HG02642 (cell line): ENCODE results near the gene AOPEP.

Experiments
- ATAC-seq: cut with Tn5 transposase; IDR thresholded peaks from one replicate; pipeline ENCODE4 v1.9.1; 2021; ENCODE audit warnings: mild to moderate bottlenecking; ENCODE audit not compliant: unreplicated experiment, poor library complexity

Gene AOPEP

GRCh38 chr9:95023217-95024003, 296.9 kb downstream of the AOPEP start:
- no peak for ATAC-seq

DNA sequence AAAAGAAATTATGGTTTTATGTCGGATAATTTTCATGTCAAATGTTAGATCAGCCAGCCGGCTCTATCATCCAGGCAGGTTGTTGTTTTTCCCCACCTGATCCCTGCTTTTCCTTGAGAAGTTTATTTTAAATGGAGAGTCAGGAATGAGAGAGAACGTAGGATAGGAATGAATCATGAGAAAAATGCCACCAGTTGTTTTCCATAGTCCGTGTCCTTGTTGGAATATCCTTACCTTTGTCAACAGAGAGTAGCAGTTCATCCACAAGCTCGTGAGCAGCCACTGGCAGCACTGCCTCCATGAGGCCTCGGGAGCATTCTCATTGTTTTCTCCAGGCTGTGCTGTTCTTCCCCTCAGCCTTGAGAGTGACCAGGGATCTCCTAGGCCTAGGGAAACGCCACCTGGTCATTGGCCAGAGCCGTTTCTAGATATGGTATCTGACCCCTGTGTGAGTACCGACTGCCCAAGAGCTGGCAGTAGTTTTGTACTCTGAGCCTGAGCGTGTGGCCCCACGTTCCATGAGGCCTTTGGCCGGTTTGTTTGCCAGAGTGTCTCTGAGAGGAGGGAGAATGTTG, 297.7 kb downstream of the AOPEP start:
- no peak for ATAC-seq

DNA sequence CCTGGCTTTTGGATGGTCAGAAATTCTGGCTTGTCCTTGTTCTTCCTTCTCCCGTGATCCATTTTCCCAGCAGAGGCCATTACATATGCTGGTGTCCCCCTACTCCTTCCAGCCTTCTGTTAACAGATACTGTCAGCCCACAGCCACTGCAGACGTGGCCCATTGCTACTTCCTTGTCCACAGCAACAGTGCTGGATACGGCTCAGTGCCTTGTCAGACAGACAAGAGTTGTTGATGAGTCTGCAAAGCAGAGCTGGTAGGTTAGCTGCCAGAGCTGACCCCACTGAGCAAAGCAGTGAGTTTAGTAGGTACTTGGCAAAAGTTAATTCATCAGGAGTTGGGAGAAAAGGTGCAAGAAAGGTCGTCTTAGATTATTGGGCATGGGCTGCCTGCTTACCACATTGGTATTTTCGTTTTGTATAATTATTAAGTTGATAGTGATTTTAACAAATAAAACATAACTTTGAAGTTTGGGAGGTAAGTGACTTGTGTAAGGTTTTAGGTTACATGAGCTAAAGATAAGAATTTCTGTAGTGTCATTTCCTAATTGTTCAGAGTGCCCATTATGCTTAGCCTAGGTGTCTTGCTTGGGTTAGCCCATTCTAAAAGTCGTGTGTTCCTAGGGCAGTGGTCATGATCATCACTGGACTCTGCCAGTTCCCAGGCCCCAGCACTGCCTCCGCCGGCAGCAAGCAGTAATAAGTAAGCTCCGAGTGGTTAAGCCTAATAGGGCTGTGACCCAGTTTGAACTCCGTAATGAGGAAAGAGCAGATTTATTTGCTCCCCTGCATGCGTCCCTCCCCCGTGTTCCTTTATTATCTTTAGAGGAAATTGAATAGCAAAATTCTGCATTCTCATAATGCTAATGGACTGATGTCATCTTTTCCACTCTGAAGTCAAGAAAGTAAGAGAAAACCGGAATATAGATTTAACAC, 299.0 kb downstream of the AOPEP start:
- no peak for ATAC-seq

DNA sequence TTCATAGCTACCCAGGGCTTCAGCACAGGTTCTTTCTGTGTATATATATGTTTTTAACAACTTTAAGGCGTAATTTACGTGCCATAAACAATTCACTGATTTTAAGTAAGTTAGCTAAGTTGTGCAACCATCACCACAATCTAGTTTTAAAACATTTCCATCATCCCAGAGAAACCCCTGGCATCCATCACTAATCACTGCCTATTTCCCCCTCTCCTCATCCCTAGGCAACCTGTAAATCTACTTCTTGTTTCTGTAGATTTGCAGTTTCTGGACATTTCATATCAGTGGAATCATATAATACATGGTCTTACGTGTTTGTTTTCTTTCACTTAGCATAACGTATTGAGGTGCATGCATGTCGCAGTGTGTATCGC, 299.6 kb downstream of the AOPEP start:
- ATAC-seq = no peak

DNA sequence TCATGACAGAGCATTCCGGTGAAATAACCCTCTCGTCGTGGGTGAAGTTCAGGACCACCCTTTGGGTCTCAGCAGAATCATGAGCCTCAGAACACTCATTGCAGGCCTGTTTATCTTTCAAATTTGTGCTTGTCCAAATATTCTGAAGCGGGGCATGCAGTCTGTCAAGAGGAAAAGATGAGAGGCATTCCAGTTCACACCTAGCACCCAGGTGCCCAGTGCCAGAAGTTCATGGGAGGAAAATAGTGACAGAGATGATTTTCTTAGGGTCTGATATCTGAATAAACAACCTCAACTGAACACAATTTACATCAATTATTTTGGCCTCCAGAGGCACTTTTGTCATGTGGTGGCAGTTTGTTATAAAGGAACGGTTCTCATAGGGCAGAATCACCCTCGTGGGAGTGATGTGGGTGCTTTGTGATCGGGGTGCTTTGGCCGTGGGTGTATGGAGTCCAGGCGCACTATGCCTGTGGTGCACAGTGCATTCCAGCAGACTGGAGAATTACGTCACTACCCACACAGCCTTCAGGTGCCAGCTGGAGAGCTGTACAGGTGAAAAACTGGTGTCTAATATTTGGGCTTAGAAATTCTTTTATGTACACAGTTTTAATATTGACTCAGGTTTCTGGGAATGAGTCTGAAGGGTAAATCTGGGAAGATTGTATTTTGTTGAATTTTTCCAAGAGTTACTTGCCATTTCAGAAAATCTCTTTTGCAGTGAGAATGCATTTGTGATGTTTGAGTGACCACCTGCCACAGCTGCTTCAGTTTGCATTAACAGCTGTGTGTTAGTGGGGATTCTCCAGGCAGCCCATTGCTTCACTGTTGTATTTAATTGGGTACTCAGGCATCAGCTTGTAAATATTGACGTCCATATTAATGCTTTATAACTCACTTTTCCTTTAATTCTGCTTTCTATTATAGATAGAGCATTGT, 301.7 kb downstream of the AOPEP start:
- no peak for ATAC-seq

- no peak for ATAC-seq
Observed at GRCh38 chr9:95028853-95029219, 302.3 kb downstream of the AOPEP start.

DNA sequence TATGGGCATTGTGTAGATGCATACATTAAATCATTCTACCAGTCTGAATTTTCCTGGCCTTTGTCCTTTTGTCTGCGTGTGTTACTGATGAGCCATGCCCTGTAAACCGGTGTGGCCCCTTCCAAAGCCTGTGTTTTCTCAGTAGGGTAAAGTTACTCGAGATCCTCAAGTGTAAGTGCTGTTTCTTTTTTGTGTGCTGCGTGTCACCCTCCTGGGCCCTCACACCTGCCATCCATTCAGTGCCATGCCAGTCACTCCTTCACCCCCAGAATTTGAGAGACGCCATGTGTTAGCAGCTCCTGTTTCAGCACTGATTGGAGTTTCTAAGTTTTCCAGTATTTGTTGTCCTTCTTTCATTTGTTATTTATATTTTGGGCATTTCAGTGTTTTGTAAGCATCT, 302.8 kb downstream of the AOPEP start:
- ATAC-seq = no peak

DNA sequence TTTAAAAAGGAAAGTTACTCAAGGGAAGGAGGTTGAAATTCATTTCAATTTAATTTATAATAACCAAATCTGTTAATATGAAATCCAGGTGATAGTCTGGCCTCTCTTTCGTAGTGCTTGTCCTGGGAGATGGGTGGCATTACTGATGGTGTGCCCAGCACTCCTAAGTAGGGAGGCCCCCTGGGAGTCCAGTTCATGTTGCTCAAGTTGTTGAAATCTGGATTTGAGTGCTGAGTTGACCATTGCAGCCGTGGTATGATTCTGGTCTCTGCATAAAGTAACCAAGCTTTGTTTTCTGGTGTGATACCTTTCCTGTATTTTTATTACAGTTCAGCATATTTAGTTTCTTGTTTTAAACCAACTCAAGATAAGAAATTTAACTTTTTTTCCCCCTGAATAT, 303.2 kb downstream of the AOPEP start:
- no peak for ATAC-seq

DNA sequence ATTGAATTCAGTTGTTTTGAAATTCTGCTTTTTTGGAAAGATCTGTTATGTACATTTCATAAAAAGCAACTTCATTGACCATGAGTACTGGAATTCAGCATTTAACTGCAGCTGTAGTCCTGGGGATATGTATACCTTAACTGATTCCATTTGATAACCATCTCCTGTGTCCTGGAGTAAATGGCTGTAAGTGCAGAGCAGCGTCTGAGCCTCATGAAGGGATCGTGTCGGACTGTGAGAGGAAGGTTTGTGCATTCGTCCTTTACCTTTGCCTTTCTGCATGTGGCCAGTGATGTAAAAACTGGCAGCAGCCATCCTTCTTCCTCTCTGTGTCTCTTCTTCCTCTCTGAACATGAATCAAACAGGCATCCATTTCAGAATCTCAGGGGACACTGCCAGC, 303.8 kb downstream of the AOPEP start:
- no peak for ATAC-seq

GRCh38 chr9:95030920-95031642, 304.6 kb downstream of the AOPEP start:
- no peak for ATAC-seq

DNA sequence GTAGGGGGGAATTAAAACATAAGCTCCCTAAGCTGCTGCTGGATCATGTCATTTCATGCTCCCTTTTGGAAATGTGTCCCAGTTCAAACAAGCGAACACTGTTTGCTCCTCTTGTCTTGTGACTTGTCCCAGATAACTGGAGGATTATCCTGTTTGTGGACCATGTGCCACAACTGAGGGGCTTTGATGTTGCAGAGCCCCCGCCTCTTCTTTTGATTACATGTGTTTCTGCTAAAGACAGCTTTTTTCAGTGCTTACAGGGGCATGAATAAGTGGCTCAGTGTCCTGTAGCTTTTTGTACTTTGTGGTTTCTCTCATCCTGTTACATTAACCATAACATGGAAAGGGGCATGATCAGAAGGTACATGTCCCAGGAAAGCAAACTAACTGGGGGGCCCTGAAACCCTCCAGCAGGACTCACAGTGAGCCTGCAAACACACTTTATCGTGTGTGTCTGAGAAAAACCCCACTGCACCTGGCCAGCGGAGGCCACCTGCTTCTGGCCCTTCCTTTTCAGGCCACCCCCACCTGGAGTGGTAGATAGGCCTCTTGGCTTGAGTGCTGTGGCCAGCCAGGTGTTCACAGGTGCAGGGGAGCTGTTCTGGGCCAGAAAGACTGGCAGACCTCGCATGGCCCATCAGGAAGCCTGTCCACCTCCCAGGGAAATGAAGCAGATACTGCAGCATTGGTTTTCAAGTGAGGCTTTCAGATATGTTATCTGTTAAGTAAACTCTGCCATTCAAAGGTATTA, 305.4 kb downstream of the AOPEP start:
- ATAC-seq = no peak

- no peak for ATAC-seq
Observed at GRCh38 chr9:95032580-95033341, 306.3 kb downstream of the AOPEP start.

DNA sequence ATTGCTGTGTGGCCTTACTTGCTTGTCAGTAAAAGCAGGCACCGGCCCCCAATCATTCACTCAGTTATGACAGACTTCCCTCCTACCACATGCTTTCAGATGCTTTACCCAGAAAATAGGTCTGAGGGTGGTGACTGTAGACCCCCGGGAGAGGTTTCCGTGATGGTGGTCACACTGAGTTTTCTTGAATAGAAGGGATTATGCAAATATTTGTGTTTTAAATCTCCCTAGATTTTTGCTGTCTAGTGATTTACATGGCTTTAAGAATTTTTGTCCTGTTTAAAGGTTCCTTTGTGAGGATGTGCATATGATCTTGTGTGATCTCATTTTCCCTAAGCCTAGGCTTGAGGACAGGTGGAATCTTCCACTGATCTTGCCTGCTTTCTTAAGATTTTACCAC, 309.3 kb downstream of the AOPEP start:
- no peak for ATAC-seq

DNA sequence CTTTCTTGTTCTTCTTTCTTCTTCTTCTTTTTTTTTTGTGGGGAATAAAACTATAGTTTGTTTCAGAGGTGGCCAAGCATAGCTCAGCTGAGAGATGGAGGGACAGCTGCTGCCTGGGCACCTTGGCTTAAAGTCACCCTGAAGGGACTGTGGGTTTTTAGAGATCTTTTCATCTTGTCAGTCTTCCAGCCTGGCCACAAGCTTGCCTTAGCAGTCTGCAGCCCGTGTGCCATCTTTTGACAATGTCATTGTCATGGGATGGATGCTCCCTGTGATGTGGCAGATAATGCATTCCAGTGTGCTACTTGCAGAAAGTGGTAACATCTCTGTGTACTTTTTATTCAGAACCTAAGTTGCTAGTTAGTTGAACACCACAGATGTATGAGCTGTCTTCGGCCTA, 310.2 kb downstream of the AOPEP start:
- no peak for ATAC-seq

- no peak for ATAC-seq
Observed at GRCh38 chr9:95037789-95038521, 311.5 kb downstream of the AOPEP start.

GRCh38 chr9:95038666-95039065, 312.2 kb downstream of the AOPEP start:
- ATAC-seq = no peak

GRCh38 chr9:95040106-95040505, 313.6 kb downstream of the AOPEP start:
- ATAC-seq = no peak
